ENCODE results near the gene SLC35F1. TPM values are rescaled to one million over a fixed set of nuclear protein-coding genes. Genes with fewer than 3 reads are reported as not detected.

SLC35F1 gene
- total and polyA plus RNA-seq, 10 of the 15 experiments (the other 5 are each of a cell fraction or from before 2014, with no cell fraction given) = 0.01 TPM; not detected in 9

GRCh38 chr6:118163542-118163941, 256.5 kb downstream of the SLC35F1 start (continued):
- TF ChIP-seq EZH2 (IDR thresholded peaks at IDR 0.05; ENCODE audit: borderline replicate concordance, control insufficient read depth, low read depth, low read length) (no peak), RFX5 (IDR thresholded peaks at IDR 0.05; ENCODE audit: low read depth, low read length) (no peak), HCFC1 (IDR thresholded peaks at IDR 0.05; ENCODE audit: low read length) (no peak), TCF7 (IDR thresholded peaks at IDR 0.05; ENCODE audit: borderline replicate concordance) (no peak), DPF2 (IDR thresholded peaks at IDR 0.05) (no peak)

- Histone ChIP-seq H3K27ac (ENCODE audit: control insufficient read depth, insufficient read depth) (no peak overlapping the region), H3K36me3 (ENCODE audit: control insufficient read depth in 2 of 2, insufficient read depth in 2 of 2, low read length in 1 of 2) (no peaks in the 10 kb centered on the region), H4K20me1 (ENCODE audit: control insufficient read depth, insufficient read depth) (no peaks in the 10 kb centered on the region), H3K9ac (ENCODE audit: control insufficient read depth, insufficient read depth, low read length) (no peak overlapping the region), H3K4me2 (ENCODE audit: control insufficient read depth, insufficient read depth) (no peak overlapping the region), H3K9me3 (replicated peaks; ENCODE audit: control insufficient read depth, insufficient read depth, low read length) (no peaks in the 10 kb centered on the region), H3K79me2 (ENCODE audit: control insufficient read depth, insufficient read depth, low read length) (no peaks in the 10 kb centered on the region), H3K4me3 (no peak overlapping the region), H3K4me1 (ENCODE audit: control insufficient read depth, insufficient read depth, low read length) (no peaks in the 10 kb centered on the region), H2AFZ (ENCODE audit: control insufficient read depth, low read depth, low read length) (no peak overlapping the region), H3K27me3 (replicated peaks in 1 of 2; ENCODE audit: control insufficient read depth in 2 of 2, insufficient read depth in 2 of 2, low read length in 1 of 2) (no peaks in the 10 kb centered on the region)
- DNase-seq (ENCODE audit: low read depth, low spot score) (no peak), ATAC-seq (no peak), FAIRE-seq (no peak)
- ChIA-PET CTCF (no interaction called here), POLR2A (no interaction called here), SMC1A (ENCODE audit: uncharacterized antibody, unreplicated experiment) (no interaction called here), RAD21 (ENCODE audit: unreplicated experiment) (no interaction called here)
- intact Hi-C loops (cut with micrococcal nuclease; ENCODE audit: unreplicated experiment) = no loop called here
- TF ChIP-seq TCF3 (IDR thresholded peaks at IDR 0.05; ENCODE audit: borderline replicate concordance, insufficient read depth, low read depth, low read length) (no peak), CHD4 (IDR thresholded peaks at IDR 0.05) (no peak), TARDBP (IDR thresholded peaks at IDR 0.05; ENCODE audit: borderline replicate concordance) (no peak), CREB1 (IDR thresholded peaks at IDR 0.05; ENCODE audit: low read depth) (no peak), CBX3 (IDR thresholded peaks at IDR 0.05; ENCODE audit: borderline replicate concordance, low read depth) (no peak), ZNF622 (IDR thresholded peaks at IDR 0.05) (no peak), ZNF384 (IDR thresholded peaks at IDR 0.05; ENCODE audit: borderline replicate concordance, low read depth, low read length) (no peak), SPI1 (IDR thresholded peaks at IDR 0.05; ENCODE audit: borderline replicate concordance, insufficient read depth, low read depth, low read length) (no peak), HDGF (IDR thresholded peaks at IDR 0.05) (no peak), NR2C2 (IDR thresholded peaks at IDR 0.05; ENCODE audit: borderline replicate concordance, control insufficient read depth, insufficient read length, low read depth) (no peak), ZNF24 (IDR thresholded peaks at IDR 0.05) (no peak), NFIC (IDR thresholded peaks at IDR 0.05; ENCODE audit: low read depth, low read length) (no peak), CREM (IDR thresholded peaks at IDR 0.05; ENCODE audit: low read depth) (no peak)
- TF ChIP-seq, protein P1, sequence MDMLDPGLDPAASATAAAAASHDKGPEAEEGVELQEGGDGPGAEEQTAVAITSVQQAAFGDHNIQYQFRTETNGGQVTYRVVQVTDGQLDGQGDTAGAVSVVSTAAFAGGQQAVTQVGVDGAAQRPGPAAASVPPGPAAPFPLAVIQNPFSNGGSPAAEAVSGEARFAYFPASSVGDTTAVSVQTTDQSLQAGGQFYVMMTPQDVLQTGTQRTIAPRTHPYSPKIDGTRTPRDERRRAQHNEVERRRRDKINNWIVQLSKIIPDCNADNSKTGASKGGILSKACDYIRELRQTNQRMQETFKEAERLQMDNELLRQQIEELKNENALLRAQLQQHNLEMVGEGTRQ (IDR thresholded peaks at IDR 0.05; ENCODE audit: borderline replicate concordance, low read depth, low read length) = no peak
- TF ChIP-seq, protein P2, sequence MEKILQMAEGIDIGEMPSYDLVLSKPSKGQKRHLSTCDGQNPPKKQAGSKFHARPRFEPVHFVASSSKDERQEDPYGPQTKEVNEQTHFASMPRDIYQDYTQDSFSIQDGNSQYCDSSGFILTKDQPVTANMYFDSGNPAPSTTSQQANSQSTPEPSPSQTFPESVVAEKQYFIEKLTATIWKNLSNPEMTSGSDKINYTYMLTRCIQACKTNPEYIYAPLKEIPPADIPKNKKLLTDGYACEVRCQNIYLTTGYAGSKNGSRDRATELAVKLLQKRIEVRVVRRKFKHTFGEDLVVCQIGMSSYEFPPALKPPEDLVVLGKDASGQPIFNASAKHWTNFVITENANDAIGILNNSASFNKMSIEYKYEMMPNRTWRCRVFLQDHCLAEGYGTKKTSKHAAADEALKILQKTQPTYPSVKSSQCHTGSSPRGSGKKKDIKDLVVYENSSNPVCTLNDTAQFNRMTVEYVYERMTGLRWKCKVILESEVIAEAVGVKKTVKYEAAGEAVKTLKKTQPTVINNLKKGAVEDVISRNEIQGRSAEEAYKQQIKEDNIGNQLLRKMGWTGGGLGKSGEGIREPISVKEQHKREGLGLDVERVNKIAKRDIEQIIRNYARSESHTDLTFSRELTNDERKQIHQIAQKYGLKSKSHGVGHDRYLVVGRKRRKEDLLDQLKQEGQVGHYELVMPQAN (conservative IDR thresholded peaks at IDR 0.05) = no peak
- TF ChIP-seq, protein P3, sequence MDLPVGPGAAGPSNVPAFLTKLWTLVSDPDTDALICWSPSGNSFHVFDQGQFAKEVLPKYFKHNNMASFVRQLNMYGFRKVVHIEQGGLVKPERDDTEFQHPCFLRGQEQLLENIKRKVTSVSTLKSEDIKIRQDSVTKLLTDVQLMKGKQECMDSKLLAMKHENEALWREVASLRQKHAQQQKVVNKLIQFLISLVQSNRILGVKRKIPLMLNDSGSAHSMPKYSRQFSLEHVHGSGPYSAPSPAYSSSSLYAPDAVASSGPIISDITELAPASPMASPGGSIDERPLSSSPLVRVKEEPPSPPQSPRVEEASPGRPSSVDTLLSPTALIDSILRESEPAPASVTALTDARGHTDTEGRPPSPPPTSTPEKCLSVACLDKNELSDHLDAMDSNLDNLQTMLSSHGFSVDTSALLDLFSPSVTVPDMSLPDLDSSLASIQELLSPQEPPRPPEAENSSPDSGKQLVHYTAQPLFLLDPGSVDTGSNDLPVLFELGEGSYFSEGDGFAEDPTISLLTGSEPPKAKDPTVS (IDR thresholded peaks at IDR 0.05; ENCODE audit: low read depth, low read length) = no peak
- 7% methylated on average over 1 of the region's 1 CpG for WGBS (ENCODE audit: insufficient coverage, insufficient replicate concordance, low lambda C conversion rate, missing lambda C conversion rate)
- in situ Hi-C loops (cut with MboI) = no loop called here
- no TSS peak for BruUV-seq (replicated peaks)
Measured at GRCh38 chr6:118165500-118165899, 258.4 kb downstream of the SLC35F1 start.
